HEK293 (cell line): ENCODE results near the gene MYZAP.

ENCODE experiments used
- CTCF ChIA-PET: fragments of 350-600 bp; formaldehyde crosslinking; extraction: SDS; loops from one replicate; lab custom pipeline; 2021; ENCODE audit warnings: antibody characterized with exemption; lab: Yijun Ruan, JAX
- POLR2A ChIA-PET: fragments of 300-600 bp; formaldehyde crosslinking; extraction: SDS; loops from one replicate; lab custom pipeline; 2020; ENCODE audit warnings: antibody characterized with exemption, inconsistent platforms; lab: Yijun Ruan, JAX
- H3K27ac ChIP-seq: fragments of 200-500 bp; sonication (Bioruptor generic); 2 replicates; pipeline ENCODE4 v1.5.1; 2014; ENCODE audit warnings: low read depth, low read length, control low read depth, inconsistent platforms; ENCODE audit errors: extremely low read depth
- H3K36me3 ChIP-seq, 2 experiments: fragments of 200-500 bp in 1 of 2; sonication (Bioruptor generic) in 1 of 2; 1 replicate in 1 of 2; 2 replicates in 1 of 2; pipeline ENCODE4 v1.5.1; 2014 to 2017; ENCODE audit warnings: inconsistent platforms in 2 of 2, low read length in 2 of 2; ENCODE audit not compliant: control insufficient read depth in 2 of 2, insufficient read depth in 1 of 2
- H3K4me1 ChIP-seq: fragments of 200-500 bp; sonication (Bioruptor generic); 2 replicates; pipeline ENCODE4 v1.5.1; 2014; ENCODE audit warnings: mild to moderate bottlenecking, low read length, inconsistent platforms; ENCODE audit not compliant: control insufficient read depth, insufficient read depth
- H3K4me3 ChIP-seq: 2 replicates; pipeline ENCODE4 v1.5.1; 2011; ENCODE audit warnings: low read depth, mild to moderate bottlenecking, control low read depth, low read length, moderate library complexity
- H3K9me3 ChIP-seq: fragments of 200-500 bp; sonication (Bioruptor generic); 2 replicates; pipeline ENCODE4 v1.5.1; 2014; ENCODE audit warnings: low read depth, low read length, inconsistent platforms; ENCODE audit not compliant: control insufficient read depth, insufficient read depth
- ELK4 ChIP-seq: IDR thresholded peaks from 2 replicates; pipeline ENCODE4 v1.6.1; 2011; ENCODE audit warnings: mild to moderate bottlenecking, low read depth, low read length, borderline replicate concordance
- GLIS2 ChIP-seq: fragments of 450-650 bp; formaldehyde crosslinking; IDR thresholded peaks from 2 replicates; pipeline ENCODE4 v1.5.1; 2016; ENCODE audit warnings: missing biosample characterization, missing genetic modification characterization
- KLF1 ChIP-seq: fragments of 450-650 bp; formaldehyde crosslinking; IDR thresholded peaks from 2 replicates; pipeline ENCODE4 v1.5.1; 2016; ENCODE audit warnings: missing biosample characterization, missing genetic modification characterization
- MZF1 ChIP-seq: fragments of 450-650 bp; formaldehyde crosslinking; IDR thresholded peaks from 2 replicates; pipeline ENCODE4 v1.5.1; 2017; ENCODE audit warnings: missing biosample characterization, missing genetic modification characterization, borderline replicate concordance
- OSR2 ChIP-seq: fragments of 450-650 bp; formaldehyde crosslinking; IDR thresholded peaks from 2 replicates; pipeline ENCODE4 v1.5.1; 2016; ENCODE audit warnings: missing biosample characterization, missing genetic modification characterization
- SCRT2 ChIP-seq: fragments of 450-650 bp; formaldehyde crosslinking; IDR thresholded peaks from 2 replicates; pipeline ENCODE4 v1.5.1; 2016; ENCODE audit warnings: missing biosample characterization, missing genetic modification characterization
- SP2 ChIP-seq: fragments of 450-650 bp; formaldehyde crosslinking; IDR thresholded peaks from 2 replicates; pipeline ENCODE4 v1.5.1; 2016; ENCODE audit warnings: missing biosample characterization, missing genetic modification characterization
- TSHZ1 ChIP-seq: fragments of 450-650 bp; formaldehyde crosslinking; IDR thresholded peaks from 2 replicates; pipeline ENCODE4 v1.5.1; 2016; ENCODE audit warnings: missing biosample characterization, missing genetic modification characterization, borderline replicate concordance
- ZFP69B ChIP-seq: fragments of 450-650 bp; formaldehyde crosslinking; IDR thresholded peaks from 2 replicates; pipeline ENCODE4 v1.5.1; 2016; ENCODE audit warnings: missing biosample characterization, missing genetic modification characterization
- ZNF18 ChIP-seq: fragments of 450-650 bp; formaldehyde crosslinking; IDR thresholded peaks from 2 replicates; pipeline ENCODE4 v1.5.1; 2016; ENCODE audit warnings: missing biosample characterization, missing genetic modification characterization
- ZNF184 ChIP-seq: fragments of 450-650 bp; IDR thresholded peaks from 2 replicates; pipeline ENCODE4 v1.5.1; 2018; ENCODE audit warnings: missing biosample characterization, mild to moderate bottlenecking, missing genetic modification characterization
- ZNF214 ChIP-seq: fragments of 450-650 bp; formaldehyde crosslinking; IDR thresholded peaks from 2 replicates; pipeline ENCODE4 v1.5.1; 2017; ENCODE audit warnings: missing biosample characterization, mild to moderate bottlenecking, missing genetic modification characterization, borderline replicate concordance
- ZNF280D ChIP-seq: fragments of 450-650 bp; formaldehyde crosslinking; IDR thresholded peaks from 2 replicates; pipeline ENCODE4 v1.5.1; 2016; ENCODE audit warnings: missing biosample characterization, missing genetic modification characterization
- ZNF426 ChIP-seq: fragments of 450-650 bp; formaldehyde crosslinking; IDR thresholded peaks from 2 replicates; pipeline ENCODE4 v1.5.1; 2017; ENCODE audit warnings: missing biosample characterization, missing genetic modification characterization, mild to moderate bottlenecking, inconsistent platforms, moderate library complexity
- ZNF48 ChIP-seq: fragments of 450-650 bp; formaldehyde crosslinking; IDR thresholded peaks from 2 replicates; pipeline ENCODE4 v1.5.1; 2016; ENCODE audit warnings: missing biosample characterization, missing genetic modification characterization
- ZNF513 ChIP-seq: fragments of 450-650 bp; IDR thresholded peaks from 2 replicates; pipeline ENCODE4 v1.5.1; 2018; ENCODE audit warnings: missing biosample characterization, missing genetic modification characterization
- ZNF521 ChIP-seq: fragments of 450-650 bp; formaldehyde crosslinking; IDR thresholded peaks from 2 replicates; pipeline ENCODE4 v1.5.1; 2017; ENCODE audit warnings: missing biosample characterization, mild to moderate bottlenecking, missing genetic modification characterization
- ZNF558 ChIP-seq: fragments of 450-650 bp; formaldehyde crosslinking; IDR thresholded peaks from 2 replicates; pipeline ENCODE4 v1.5.1; 2016; ENCODE audit warnings: missing biosample characterization, missing genetic modification characterization
- ZNF571 ChIP-seq: fragments of 450-650 bp; formaldehyde crosslinking; IDR thresholded peaks from 2 replicates; pipeline ENCODE4 v1.5.0; 2017; ENCODE audit warnings: missing biosample characterization, missing genetic modification characterization
- ZNF610 ChIP-seq: fragments of 450-650 bp; formaldehyde crosslinking; IDR thresholded peaks from 2 replicates; pipeline ENCODE4 v1.5.1; 2016; ENCODE audit warnings: missing biosample characterization, missing genetic modification characterization, borderline replicate concordance
- ZNF677 ChIP-seq: fragments of 450-650 bp; IDR thresholded peaks from 2 replicates; pipeline ENCODE4 v1.5.0; 2018; ENCODE audit warnings: missing biosample characterization, mild to moderate bottlenecking, missing genetic modification characterization, moderate library complexity
- ZNF768 ChIP-seq: fragments of 450-650 bp; formaldehyde crosslinking; IDR thresholded peaks from 2 replicates; pipeline ENCODE4 v1.5.1; 2018; ENCODE audit warnings: missing biosample characterization, mild to moderate bottlenecking, missing genetic modification characterization

MYZAP gene

GRCh38 chr15:57567891-57568290, 23.8 kb upstream of the MYZAP start:
- ChIA-PET POLR2A (no interaction called here), CTCF (interaction anchor here (1.8 kb wide), 1 partner anchor 87 kb away, joined by 4 read pairs; no protein-coding TSS in a partner anchor)
- Histone ChIP-seq H3K4me1 (no peaks in the 10 kb centered on the region), H3K27ac (no peak overlapping the region), H3K36me3 (no peaks in the 10 kb centered on the region), H3K9me3 (no peaks in the 10 kb centered on the region), H3K4me3 (no peak overlapping the region)
- TF ChIP-seq ZNF677 (tag by site-specific recombination) (no peak), ELK4 (no peak), SP2 (no peak), ZNF18 (no peak)

- Histone ChIP-seq H3K36me3 (no peaks in the 10 kb centered on the region), H3K4me3 (no peak overlapping the region), H3K27ac (no peak overlapping the region), H3K4me1 (no peaks in the 10 kb centered on the region), H3K9me3 (no peaks in the 10 kb centered on the region)
- TF ChIP-seq ZNF571 (tag by site-specific recombination) = no peak
- TF ChIP-seq ZNF48 (tag by site-specific recombination) = no peak
- no peak for TF ChIP-seq KLF1
- TF ChIP-seq OSR2 = no peak
- no peak for TF ChIP-seq ZNF426
- TF ChIP-seq MZF1 = no peak
- TF ChIP-seq ZNF184 (tag by site-specific recombination) = no peak
- no peak for TF ChIP-seq SCRT2 (tag by site-specific recombination)
- TF ChIP-seq ZNF558 (tag by site-specific recombination) = no peak
- TF ChIP-seq SP2 = no peak
- TF ChIP-seq ZNF280D (tag by site-specific recombination) = no peak
- no peak for TF ChIP-seq ZFP69B (tag by site-specific recombination)
- no peak for TF ChIP-seq GLIS2 (tag by site-specific recombination)
- TF ChIP-seq ZNF610 (tag by site-specific recombination) = no peak
- no peak for TF ChIP-seq TSHZ1 (tag by site-specific recombination)
- TF ChIP-seq ZNF768 (tag by site-specific recombination) = no peak
- no peak for TF ChIP-seq ZNF513
- no peak for TF ChIP-seq ZNF214
- TF ChIP-seq ZNF521 (tag by site-specific recombination) = no peak
- ChIA-PET POLR2A (no interaction called here), CTCF (no interaction called here)
Measured at GRCh38 chr15:57568299-57568698, 23.4 kb upstream of the MYZAP start.
